Activated CD8-positive, alpha-beta memory T cell treated with anti-CD3 and anti-CD28 coated beads, Interleukin-2, amount 50 U/mL, for 48 hours (primary cell): ENCODE data around the gene DNMT3A.

ENCODE experiments used
- DNase-seq: peaks from one replicate; pipeline ENCODE4 v3.0.0-alpha.2; 2020

Gene DNMT3A

DNA sequence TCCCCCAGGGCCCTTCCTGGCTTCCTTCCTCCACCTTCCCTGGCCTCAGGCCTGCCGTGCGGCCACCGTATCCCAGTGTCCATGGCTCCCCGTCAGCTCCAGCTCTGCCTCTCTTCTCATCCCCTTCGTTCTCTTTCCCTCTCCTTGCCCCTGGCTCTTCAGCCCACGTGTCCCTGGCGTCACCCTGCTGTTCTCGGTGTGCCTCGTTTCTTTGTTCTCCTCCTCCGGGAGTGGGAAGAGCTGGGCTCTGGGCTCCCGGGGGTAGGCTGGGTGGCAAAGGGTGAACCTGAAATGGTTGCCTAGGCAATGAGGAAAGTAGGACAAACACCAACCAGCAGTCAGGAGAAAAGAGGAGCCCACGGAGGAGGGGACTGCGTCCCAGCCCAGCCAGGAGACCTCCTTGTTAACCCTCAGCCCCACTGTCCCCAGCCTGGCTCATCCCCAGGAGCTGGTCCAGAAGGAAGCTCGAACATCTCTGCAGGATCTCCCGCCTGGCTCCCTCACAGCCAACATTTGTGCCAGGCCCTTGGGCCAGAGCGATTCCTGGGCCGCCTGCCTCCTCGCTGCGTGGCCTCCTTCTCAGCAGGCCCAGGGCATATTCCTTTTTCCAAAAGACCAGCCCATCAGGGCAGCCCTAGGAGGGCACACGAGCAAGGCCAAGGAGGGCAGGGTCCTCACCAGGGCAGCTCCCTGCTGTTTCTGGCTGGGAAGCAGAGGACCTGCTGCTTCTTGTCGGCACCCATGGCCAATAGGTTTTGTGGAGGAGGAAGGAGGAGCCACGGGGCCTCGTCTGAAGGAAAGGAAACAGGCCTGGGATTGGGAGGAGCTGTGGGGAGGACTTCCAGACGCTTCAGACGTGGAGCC is 30.9 kb upstream of the DNMT3A start:
- DNase-seq, result peak; percentile 41

DNA sequence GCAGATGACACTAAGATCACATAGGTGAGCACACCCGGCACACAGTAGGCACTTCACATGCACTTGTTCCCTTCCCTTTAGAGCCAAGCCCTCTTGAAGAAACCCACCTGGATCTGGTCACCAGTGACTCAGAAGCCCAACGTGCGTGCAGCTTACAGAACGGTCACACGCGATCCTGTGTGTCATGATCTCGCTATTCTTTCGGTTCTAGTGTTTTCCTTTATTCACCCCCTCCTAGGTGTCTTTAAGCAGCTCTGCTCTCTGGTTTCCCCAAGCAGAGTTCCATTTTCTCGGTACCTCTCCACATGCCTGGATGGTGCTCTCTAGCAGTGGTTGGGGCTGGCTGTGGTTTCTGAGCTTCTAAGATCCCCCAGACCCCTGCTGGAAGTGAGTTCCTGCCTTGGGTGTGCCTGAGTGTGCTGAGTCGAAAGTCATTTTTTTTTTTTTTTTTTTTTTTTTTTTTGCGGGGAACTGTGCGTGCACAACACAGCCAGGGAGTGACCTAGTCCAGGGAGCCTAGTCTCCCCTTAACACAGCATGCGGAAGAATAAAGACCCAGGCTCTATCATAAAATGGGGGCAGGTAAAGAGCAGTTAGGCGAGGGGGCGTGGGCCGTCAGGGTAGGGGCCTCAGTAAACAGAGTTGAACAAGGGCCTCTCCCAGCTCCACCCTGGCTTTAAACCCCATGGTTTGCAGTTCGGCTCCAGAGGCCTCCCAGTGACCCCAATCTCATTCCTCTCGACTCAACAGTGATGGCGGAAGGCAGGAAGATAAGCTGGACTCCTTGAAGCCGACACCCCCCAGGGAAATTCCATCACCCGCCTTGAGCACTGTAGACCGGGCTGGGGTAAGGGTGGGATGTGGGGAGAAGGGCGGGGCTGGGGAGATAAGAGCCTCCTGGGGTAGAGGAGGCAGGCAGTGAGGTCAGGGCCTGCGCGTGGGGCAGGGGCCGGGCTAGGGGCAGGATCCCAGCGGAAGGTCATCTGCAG is 29.8 kb upstream of the DNMT3A start:
- DNase-seq, result peak; percentile 47

DNA sequence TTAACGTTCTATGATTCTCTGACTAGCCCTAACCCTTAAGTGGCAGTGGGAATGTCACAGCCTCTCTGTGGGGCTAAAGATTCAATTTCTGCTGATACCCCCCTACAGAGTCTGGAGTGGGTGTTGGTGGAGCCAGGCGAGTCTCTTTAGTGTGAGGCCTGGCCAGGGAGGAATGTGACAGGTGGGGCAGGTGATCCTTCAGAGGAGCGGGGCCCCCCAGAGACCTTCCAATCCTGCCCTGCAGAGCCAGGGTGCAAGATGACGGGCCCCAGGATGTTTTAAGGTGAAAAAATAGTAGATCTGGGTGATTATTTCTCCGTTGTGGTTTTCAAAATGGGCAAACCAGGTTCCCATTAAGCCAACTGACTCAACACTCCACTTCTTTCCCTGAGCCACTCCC is 28.2 kb upstream of the DNMT3A start:
- peak; percentile 35 for DNase-seq

DNA sequence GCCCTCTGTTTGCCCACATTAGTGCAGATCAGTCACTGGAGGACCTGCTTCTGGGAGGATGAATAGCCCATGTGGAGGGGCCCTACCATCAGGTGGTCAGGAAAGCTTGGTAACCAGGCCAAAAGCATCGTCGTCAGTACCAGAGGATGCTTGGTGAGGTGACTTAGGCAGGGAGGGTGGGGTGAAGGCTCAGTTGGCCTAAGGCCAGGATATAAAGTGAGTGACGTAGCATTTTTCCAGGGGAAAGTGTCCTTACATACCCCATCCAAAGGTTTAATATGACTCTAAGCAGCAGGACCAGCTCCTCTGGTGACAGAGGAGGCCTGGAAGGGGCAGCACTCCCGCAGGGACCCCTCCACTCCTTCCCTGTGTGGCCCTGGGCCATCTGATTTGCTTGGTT is 27.7 kb upstream of the DNMT3A start:
- DNase-seq, result no peak

DNA sequence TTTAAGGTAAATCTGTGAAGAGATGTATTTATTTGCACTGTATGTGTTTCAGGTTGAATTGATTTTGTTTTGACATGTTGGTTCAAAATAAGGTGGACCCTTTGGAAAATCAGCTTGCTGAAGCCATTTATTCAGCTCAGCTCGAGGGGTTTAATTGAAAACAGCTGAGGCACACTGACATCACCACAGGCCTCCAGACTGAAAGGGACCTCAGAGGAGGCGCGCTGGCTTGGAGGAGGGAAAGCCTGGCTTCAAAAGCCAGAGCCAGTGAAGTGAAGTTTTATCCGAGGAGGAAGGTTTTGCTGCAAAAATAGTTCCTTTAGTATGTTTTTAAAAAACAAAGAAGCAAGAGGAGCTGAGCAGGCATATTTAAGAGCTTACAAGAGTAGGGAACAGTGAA is 26.9 kb upstream of the DNMT3A start:
- no peak for DNase-seq

DNA sequence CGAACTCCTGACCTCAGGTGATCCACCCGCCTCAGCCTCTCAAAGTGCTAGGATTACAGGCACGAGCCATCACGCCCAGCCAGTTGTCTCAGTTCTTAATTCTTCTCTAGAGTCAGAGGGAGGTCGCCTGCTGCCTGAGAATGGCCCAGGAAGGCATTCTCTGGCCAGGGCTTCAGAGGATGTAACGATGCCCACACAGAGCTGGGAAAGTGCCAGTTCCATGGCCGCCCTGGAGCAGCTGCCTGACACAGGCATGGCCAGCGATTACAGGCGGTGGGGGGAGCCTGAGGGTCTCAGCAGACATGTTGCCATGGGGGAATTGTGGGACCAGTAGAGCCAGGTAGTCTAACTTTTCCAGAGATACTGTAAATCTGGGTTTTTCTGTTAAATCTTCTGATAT is 25.6 kb upstream of the DNMT3A start:
- DNase-seq, result no peak

DNA sequence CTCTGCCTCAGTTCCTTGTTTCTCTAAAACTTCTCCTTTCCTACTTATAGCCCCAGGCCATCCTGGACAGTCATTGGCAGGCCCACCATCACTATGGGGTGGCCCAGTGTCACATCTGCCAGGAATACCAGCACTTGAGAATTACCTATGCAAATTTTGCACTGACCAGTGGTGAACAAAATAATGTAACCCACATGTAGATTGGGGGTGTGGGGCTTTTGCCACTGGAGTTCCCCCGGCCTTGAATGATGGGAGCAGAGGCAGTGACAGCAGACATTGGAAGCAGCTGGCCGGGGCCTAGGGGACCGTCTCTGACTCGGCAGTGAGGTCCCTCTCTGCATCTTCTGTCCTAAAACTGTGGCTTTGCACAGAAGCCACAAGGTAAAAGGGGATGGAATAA is 24.9 kb upstream of the DNMT3A start:
- DNase-seq, result no peak

DNA sequence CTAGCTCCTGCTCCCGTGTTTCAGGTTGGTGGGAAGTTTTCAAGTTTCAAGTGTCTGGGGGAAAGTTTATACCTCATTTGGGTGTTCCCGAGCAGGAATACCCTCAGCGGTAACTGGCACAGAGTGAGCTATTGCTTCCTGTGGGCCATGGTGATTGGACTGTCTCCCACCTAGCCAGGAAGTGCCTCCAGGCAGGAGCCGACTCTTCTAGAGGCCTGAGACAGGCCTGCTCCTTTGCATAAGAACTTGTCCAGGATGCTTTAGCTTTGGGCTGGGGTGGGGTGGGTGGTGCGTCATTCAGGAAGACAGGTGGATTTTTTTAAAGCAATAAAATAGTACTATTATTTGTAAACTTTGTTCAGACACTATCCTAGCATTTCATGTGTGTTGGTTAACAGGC is 23.5 kb upstream of the DNMT3A start:
- no peak for DNase-seq

DNA sequence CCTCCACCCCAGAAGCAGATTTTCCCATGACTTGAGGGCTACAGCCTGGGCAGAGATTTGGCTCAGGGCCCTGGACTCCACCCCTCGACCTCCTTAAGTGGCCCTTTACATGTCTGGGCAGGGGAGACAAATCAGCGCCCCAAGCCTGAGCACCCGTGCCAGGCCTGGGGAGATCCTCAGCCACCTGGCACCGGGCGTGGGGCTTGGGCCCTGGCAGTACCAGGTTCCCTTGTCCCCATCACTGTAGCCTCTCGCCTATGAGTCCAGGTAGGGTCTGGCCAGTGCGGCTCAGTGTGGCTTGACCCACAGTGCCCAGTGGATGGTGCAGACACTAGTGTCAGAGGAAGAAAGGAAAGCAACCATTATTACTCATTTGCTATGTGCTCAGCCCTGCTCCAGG is 22.0 kb upstream of the DNMT3A start:
- no peak for DNase-seq

DNA sequence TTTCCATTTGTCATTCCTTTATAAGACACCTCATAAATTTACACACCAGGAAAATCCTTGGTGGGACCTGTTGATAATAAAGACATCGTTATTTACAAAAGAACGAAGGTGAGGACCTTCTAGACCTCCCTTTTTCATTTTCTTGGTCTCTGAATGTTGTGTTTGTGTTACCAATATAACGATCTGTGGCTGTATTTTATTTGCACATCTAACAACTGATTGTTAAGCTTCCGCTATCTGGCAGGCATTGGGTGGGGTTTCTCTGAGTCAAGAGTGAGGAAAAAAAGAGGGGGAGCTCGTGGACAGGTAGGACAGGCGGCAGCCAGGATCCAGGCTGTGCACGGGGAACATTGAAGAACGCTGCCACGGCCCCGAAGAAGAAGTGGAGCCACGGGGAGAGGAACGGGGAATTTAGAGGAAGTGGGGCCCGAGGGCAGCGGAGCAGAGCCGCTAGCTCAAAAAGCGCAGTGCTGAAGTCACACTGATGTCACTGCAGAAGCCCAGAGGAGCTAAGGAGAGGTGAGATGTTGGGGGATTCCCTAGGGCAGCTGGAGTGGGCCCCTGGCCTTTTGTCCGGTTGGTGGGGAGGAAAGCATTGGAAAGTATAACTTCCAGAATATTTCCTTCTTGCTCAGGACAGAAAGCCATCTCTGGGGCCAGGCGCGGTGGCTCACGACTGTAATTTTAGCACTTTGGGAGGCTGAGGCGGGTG is 20.9 kb upstream of the DNMT3A start:
- DNase-seq, result peak; percentile 77

DNA sequence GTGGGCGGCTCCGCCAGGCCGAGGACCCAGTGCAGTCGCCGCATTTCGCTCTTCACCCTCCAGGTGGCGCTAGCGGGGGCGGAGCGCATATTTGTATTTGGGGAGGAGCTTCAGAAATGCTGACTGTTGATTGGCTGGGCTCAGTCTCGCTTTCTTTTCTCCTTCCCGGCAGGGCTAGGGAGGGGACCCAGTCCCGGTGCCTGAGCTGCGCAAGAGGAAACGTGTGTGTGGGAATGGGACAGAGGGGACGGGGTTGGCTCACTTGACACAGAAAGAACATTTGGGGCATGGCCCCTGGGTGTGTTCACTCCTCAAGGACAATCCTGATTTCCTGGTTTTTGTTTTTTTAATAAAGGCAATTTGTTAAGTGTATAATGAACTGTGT is 20.3 kb upstream of the DNMT3A start:
- DNase-seq, result peak; percentile 100

DNA sequence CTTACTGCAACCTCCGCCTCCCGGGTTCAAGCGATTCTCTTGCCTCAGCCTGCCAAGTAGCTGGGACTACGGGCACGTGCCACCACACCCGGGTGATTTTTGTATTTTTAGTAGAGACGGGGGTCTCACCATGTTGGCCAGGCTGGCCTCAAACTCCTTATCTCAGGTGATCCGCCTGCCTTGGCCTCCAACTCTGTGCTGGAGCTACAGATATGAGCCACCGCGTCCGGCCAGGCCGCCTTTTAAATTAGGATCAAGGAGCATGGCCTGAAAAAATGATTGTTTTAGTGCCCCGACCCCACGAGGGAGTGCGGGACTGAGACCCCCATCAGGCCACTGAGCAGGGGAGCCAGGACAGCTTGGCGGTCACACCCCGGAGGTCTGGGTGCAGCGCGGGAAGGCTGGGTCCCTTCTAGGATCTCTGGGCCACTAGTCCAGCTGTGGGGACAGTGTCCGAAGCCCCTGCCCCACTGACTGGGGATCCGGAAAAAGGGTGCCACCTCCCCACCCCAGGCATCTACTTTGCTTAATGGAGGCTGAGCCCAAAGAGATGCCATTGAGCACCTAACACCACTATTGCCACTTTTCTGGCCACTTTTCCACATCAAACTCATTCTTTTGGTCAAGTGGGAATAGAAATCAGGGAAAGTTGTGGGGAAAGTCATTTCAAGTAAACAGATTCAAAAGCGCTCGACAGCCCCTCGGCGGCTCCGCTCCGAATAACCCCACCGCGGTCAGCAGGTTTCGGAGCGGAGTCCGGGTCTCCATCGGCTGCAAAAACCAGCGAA is 19.7 kb upstream of the DNMT3A start:
- no peak for DNase-seq

DNA sequence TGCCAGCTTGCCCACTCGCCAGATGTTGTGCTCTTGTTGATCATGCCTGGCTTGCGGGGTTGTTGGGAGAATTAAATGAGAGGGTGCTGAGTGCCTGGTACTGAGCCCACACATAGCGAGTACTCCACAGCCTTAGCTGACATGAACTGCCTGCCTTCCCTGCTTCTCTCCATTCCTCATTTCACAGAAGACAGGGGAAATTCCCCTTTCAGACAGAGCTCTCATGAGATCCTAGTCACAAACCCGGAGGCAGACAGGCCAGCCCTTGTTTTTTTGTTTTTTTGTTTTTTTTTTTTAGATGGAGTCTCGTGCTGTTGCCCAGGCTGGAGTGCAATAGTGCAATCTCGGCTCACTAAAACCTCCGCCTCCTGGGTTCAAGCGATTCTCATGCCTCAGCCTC is 17.1 kb upstream of the DNMT3A start:
- DNase-seq, result no peak

DNA sequence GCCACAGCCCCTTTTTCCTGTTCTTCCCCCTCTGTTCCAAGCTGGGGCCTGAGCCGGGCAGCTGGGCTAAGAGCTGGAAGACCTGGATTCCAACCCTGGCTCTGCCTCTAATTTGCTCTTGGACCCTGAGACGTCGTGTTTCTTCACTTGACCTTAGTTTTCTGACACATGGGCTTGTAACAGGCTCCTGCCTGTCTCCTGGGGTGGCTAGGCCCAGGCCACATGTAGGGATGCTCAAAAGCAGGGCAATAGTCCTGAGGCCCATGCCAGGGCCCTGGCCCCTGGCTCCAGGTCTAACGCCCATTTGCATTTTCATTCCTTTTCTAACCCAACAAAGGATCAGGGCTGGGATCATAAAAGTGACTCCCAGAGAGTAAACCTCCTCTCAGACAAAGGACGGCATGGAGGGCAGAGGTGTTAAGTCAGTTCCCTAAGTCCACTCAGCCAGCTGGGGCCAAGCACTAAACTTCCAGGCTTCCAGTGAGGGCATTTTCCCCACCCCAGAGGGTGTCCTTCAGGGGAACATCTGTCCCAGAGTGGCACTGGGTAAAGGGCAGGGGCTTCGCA is 16.6 kb upstream of the DNMT3A start:
- no peak for DNase-seq

DNA sequence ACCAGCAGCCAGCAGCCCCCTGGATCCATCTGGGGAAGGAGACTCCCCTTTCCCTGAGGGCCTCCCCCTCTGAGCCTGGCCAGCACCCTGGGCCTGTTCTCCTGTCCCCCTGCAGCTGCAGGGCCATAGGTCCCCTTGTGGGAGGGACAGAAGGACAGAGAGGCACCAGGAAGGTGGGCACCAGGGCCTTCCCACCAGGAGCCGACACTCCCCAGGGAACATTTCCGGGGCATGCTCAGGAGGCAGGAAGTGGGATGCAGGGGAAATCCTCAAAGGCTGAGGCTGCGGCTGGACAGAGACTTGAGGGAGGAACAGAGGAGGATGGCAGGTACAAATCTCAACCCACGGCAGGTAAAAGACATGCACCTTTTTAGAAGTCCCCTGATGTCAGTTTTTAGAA is 14.4 kb upstream of the DNMT3A start:
- no peak for DNase-seq

DNA sequence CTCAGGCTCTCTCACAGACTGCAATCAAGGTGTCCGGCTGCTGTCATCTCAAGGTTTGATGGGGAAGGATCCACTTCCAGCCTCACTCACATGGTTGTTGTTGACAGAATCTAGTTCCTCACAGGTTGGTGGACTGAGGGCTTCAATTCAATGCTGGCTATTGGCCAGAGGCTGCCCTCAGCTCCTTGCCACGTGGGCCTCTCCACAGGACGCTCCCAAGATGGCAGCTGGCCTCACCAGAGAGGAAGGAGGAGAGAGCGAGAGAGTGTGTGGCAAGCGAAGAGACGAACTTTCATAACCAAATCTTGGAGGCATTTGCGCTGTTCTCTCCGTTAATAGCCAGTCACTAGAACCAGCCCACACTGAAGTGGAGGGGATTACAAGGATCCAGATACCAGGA is 13.5 kb upstream of the DNMT3A start:
- DNase-seq, result no peak

DNA sequence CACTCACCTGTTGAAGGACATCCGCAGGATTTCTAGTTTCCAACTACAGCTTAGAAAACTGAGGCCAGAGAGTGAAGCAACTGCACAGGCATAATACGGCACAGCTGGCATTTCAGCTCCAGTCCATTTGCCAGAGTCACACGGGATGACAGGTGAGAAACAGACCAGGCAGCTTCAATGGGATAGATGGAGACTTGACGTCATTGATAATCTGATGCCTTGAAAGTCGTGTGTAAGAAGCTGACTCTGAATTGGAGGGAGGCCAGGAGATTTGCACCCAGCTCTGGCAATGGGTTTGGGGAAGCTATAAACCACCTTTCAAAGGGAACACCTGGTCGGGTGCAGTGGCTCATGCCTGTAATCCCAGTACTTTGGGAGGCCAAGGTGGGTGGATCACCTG is 12.4 kb upstream of the DNMT3A start:
- no peak for DNase-seq

DNA sequence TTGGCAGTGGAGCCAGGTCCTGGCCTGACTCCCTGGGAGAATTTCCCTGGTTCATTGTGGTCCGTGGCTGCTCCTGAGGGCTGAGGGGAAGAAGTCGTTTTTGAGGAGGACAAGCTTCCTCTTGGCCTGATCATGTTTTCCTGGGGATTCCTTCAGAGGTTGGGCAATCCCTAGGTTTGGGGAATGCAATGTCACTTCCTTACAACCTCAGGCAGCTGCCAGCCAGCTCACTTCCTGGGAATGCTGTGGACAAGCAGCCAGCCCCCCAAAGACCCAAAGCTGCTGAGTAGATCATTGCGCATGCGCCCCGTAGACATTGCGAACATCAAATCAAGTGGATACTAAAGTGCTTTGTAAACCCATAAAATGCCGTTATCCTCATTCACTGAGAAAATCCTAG is 7.7 kb upstream of the DNMT3A start:
- DNase-seq, result no peak

DNA sequence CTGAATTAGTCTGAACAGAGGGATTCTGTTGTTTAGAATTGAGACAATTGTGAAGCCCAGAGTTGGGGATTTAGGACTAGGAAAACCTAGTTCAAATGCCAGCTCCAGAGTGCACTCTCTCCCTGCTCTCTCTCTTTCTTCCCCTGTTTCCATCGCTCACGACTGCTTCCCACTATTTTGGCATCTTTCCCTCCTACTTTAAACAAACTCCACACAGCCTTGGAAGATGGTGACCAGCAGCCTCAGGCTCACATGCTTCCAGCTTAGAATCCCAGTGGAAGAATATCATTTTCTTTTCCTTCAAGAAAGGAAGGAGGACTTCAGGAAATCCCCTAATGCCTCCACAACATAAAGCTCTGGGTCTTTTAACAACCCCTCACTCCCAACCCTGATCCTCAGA is 6.1 kb upstream of the DNMT3A start:
- DNase-seq, result no peak

DNA sequence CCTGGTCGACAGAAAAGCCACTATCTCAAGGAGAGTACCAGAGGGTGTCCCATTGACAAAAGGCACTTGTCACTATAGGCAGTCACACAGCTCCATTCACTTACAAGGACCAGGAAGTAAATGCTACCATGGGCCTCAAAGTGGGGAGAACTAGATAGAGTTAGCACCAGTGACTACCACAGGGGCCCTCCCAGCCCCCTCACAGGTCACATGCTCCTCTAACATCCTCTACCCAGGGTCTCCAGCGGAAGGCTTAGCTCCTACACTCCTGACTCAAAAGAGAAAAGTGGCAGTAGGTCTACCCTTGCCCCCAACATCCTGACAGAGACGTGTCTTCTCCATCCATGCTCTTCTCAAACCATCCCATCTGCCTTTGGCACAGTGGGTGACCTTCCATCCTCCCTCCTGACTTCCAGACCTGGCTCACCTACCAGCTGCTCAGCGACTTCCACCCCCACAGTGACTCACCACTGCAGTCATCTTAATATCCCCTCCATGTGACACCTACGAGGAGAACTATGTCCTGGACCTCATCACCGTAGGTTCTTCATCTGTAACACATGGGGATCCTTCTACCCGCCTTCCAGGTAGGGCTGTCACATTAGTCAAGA is 5.6 kb upstream of the DNMT3A start:
- DNase-seq, result no peak

DNA sequence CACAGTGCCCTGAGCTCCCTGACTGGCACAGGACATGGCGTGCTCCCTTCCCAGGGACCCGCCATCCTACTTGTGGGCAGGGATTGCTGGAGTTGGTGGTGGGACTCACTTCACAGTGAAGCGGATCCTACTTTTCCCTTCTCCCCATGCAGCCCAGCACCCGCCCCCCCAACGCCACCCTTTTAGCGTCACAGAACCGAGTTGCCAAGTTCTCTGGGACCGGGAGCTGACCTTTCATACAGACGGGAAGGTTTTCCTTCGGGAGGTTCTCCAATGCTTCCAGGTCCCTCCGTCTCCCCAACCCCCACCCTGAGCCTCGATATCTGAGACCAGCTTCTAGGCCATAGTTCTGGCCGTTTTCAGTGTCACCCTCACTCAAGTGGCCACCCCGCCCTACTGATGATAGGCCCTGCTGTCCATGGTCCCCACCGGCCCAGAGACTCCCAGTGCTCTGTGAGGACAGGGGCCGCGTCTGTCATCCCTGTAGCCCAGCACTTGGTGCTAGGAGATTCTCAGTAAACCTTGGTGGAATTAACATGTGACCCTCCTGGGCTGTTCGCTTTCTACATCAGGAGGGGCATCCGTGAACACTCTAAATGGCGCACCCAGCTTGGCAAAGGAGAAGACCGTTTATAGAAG is 1.6 kb upstream of the DNMT3A start:
- no peak for DNase-seq
